H9 (cell line): ENCODE results near the gene TGFB1I1. TPM values are rescaled to one million over a fixed set of nuclear protein-coding genes. Genes with fewer than 3 reads are reported as not detected.
A peak's percentile ranks its signal among the peaks of the same experiment; 100 is the strongest.

Experiments used
- DNase-seq: peaks from one replicate; pipeline ENCODE4 v3.0.0-alpha.2; 2017
- H2AFZ ChIP-seq: one replicate; pipeline ENCODE4 v1.6.1; 2013; ENCODE audit warnings: mild to moderate bottlenecking, low read length, control low read depth, moderate library complexity
- H2AK5ac ChIP-seq: 2 replicates; pipeline ENCODE4 v1.6.1; 2013; ENCODE audit warnings: low read length, control low read depth, mixed read lengths; ENCODE audit not compliant: insufficient read length
- H2BK120ac ChIP-seq: one replicate; pipeline ENCODE4 v1.6.1; 2013; ENCODE audit warnings: low read depth, mild to moderate bottlenecking, low read length, control low read depth, inconsistent platforms; ENCODE audit not compliant: poor library complexity, severe bottlenecking
- H2BK12ac ChIP-seq: 2 replicates; pipeline ENCODE4 v1.6.1; 2013; ENCODE audit warnings: low read length, control low read depth, mixed read lengths, low read depth; ENCODE audit not compliant: insufficient read length
- H2BK15ac ChIP-seq: 2 replicates; pipeline ENCODE4 v1.6.1; 2013; ENCODE audit warnings: low read depth, low read length, control low read depth
- H2BK20ac ChIP-seq: one replicate; pipeline ENCODE4 v1.6.1; 2013; ENCODE audit warnings: low read depth, mild to moderate bottlenecking, low read length, control low read depth, inconsistent platforms; ENCODE audit not compliant: poor library complexity, severe bottlenecking
- H2BK5ac ChIP-seq: 2 replicates; pipeline ENCODE4 v1.6.1; 2013; ENCODE audit warnings: low read length, control low read depth, mixed read lengths; ENCODE audit not compliant: insufficient read length
- H3K14ac ChIP-seq: 2 replicates; pipeline ENCODE4 v1.6.1; 2013; ENCODE audit warnings: low read length, control low read depth; ENCODE audit not compliant: insufficient read depth
- H3K18ac ChIP-seq: 2 replicates; pipeline ENCODE4 v1.6.1; 2013; ENCODE audit warnings: low read depth, mild to moderate bottlenecking, mixed read lengths, low read length, control low read depth; ENCODE audit not compliant: insufficient read length
- H3K23ac ChIP-seq: 2 replicates; pipeline ENCODE4 v1.6.1; 2013; ENCODE audit warnings: low read length, control low read depth, mixed read lengths, low read depth; ENCODE audit not compliant: insufficient read length
- H3K23me2 ChIP-seq: 2 replicates; pipeline ENCODE4 v1.6.1; 2013; ENCODE audit warnings: low read depth, mild to moderate bottlenecking, mixed read lengths, low read length, control low read depth; ENCODE audit not compliant: insufficient read length, poor library complexity, severe bottlenecking
- H3K27ac ChIP-seq: 2 replicates; pipeline ENCODE4 v1.5.1; 2013; ENCODE audit warnings: low read length, control low read depth, mixed read lengths, low read depth; ENCODE audit not compliant: insufficient read length
- H3K27me3 ChIP-seq: 2 replicates; pipeline ENCODE4 v1.6.1; 2013; ENCODE audit warnings: low read length, control low read depth, inconsistent platforms; ENCODE audit not compliant: insufficient read depth
- H3K4ac ChIP-seq: 2 replicates; pipeline ENCODE4 v1.6.1; 2013; ENCODE audit warnings: low read depth, mild to moderate bottlenecking, control low read depth, inconsistent platforms, low read length, moderate library complexity
- H3K4me1 ChIP-seq: 2 replicates; pipeline ENCODE4 v1.6.1; 2013; ENCODE audit warnings: low read length, control low read depth, inconsistent platforms; ENCODE audit not compliant: insufficient read depth
- H3K4me2 ChIP-seq: 2 replicates; pipeline ENCODE4 v1.6.1; 2013; ENCODE audit warnings: low read length, control low read depth, mixed read lengths; ENCODE audit not compliant: insufficient read length, insufficient read depth
- H3K56ac ChIP-seq: 2 replicates; pipeline ENCODE4 v1.6.1; 2013; ENCODE audit warnings: low read depth, mild to moderate bottlenecking, mixed read lengths, low read length, control low read depth; ENCODE audit not compliant: insufficient read length
- H3K79me1 ChIP-seq: 2 replicates; pipeline ENCODE4 v1.6.1; 2013; ENCODE audit warnings: low read depth, mild to moderate bottlenecking, moderate library complexity, low read length, control low read depth, inconsistent platforms; ENCODE audit not compliant: insufficient read depth, poor library complexity, severe bottlenecking
- H3K79me2 ChIP-seq: 2 replicates; pipeline ENCODE4 v1.6.1; 2013; ENCODE audit warnings: low read length, control low read depth, inconsistent platforms; ENCODE audit not compliant: insufficient read depth
- H3K9ac ChIP-seq: 2 replicates; pipeline ENCODE4 v1.6.1; 2013; ENCODE audit warnings: low read length, control low read depth, mixed read lengths; ENCODE audit not compliant: insufficient read length; ENCODE audit errors: extremely low read depth
- H3K9me3 ChIP-seq: one replicate; pipeline ENCODE4 v1.6.1; 2013; ENCODE audit warnings: low read depth, low read length, inconsistent platforms; ENCODE audit not compliant: control insufficient read depth
- H3T11ph ChIP-seq: one replicate; pipeline ENCODE4 v1.6.1; 2013; ENCODE audit warnings: mild to moderate bottlenecking, low read length, control low read depth, inconsistent platforms
- H4K20me1 ChIP-seq: one replicate; pipeline ENCODE4 v1.6.1; 2013; ENCODE audit not compliant: control insufficient read depth, insufficient read length, insufficient read depth
- H4K5ac ChIP-seq: 2 replicates; pipeline ENCODE4 v1.6.1; 2013; ENCODE audit warnings: low read depth, mild to moderate bottlenecking, mixed read lengths, low read length, control low read depth; ENCODE audit not compliant: insufficient read length
- H4K8ac ChIP-seq: replicated peaks from 2 replicates; pipeline ENCODE4 v1.6.1; 2013; ENCODE audit warnings: low read length, control low read depth, mixed read lengths, low read depth; ENCODE audit not compliant: insufficient read length
- H4K91ac ChIP-seq: 2 replicates; pipeline ENCODE4 v1.6.1; 2013; ENCODE audit warnings: low read depth, mild to moderate bottlenecking, moderate library complexity, mixed read lengths, low read length, control low read depth; ENCODE audit not compliant: insufficient read length
- H3K27ac Mint-ChIP-seq, 3 experiments: 2 replicates in 2 of 3; 3 replicates in 1 of 3; pipeline ENCODE4 v1.8.0; 2020 to 2021; ENCODE audit warnings: mixed read lengths in 3 of 3, mild to moderate bottlenecking in 1 of 3, moderate library complexity in 1 of 3
- H3K27me3 Mint-ChIP-seq: 2 replicates; pipeline ENCODE4 v1.8.0; 2021; ENCODE audit warnings: low read depth, mild to moderate bottlenecking, moderate library complexity, mixed read lengths
- H3K36me3 Mint-ChIP-seq, 3 experiments: 2 replicates in 2 of 3; 3 replicates in 1 of 3; pipeline ENCODE4 v1.8.0; 2020 to 2021; ENCODE audit warnings: low read depth in 3 of 3, mixed read lengths in 3 of 3; ENCODE audit not compliant: insufficient read depth in 1 of 3
- H3K4me1 Mint-ChIP-seq, 2 experiments: 2 replicates each; pipeline ENCODE4 v1.8.0; 2020; ENCODE audit warnings: mixed read lengths in 2 of 2
- H3K4me3 Mint-ChIP-seq, 2 experiments: 2 replicates in 1 of 2; 3 replicates in 1 of 2; pipeline ENCODE4 v1.8.0; 2020 to 2021; ENCODE audit warnings: mild to moderate bottlenecking in 2 of 2, mixed read lengths in 2 of 2, moderate library complexity in 1 of 2
- H3K9me3 Mint-ChIP-seq, 2 experiments: 2 replicates in 1 of 2; 3 replicates in 1 of 2; pipeline ENCODE4 v1.8.0; 2020; ENCODE audit warnings: mild to moderate bottlenecking in 2 of 2, mixed read lengths in 2 of 2, moderate library complexity in 1 of 2
- WGBS: extraction: QIAGEN DNeasy Blood & Tissue Kit; methylation state at CpG from one replicate; pipeline ENCODE4 v1.1.7; 2013; ENCODE audit warnings: missing lambda C conversion rate, low lambda C conversion rate, mixed read lengths; ENCODE audit not compliant: insufficient read length; ENCODE audit errors: extremely low coverage; 5-methylcytosine and 5-hydroxymethylcytosine counted together
- total RNA-seq: library from RNA; stranded (reverse); gene quantifications from 2 replicates; pipeline ENCODE4 v1.2.1, GENCODE V29; 2021
- TF ChIP-seq, protein P1 (sequence below): fragments of 200-600 bp; sonication (generic); conservative IDR thresholded peaks from 3 replicates; pipeline ENCODE4 v1.8.0; 2021; ENCODE audit warnings: antibody characterized with exemption, mild to moderate bottlenecking

Gene TGFB1I1
- total RNA-seq, 1 experiment from 2014 or later, result 15.4 TPM

- Histone ChIP-seq H2AFZ (no peak overlapping the region), H3K9me3 (no peaks in the 10 kb centered on the region), H3K14ac (no peak overlapping the region), H3K27me3 (peaks cover 13% of the 10 kb centered on the region; the same call in 1 of the 2 replicates), H2BK5ac (no peak overlapping the region), H3K4me2 (no peak overlapping the region), H2AK5ac (no peak overlapping the region), H2BK20ac (no peak overlapping the region), H4K5ac (no peak overlapping the region), H3K79me2 (no peaks in the 10 kb centered on the region), H3T11ph (no peak overlapping the region), H3K9ac (no peak overlapping the region), H3K56ac (no peak overlapping the region), H3K23me2 (peaks cover 11% of the 10 kb centered on the region), H2BK120ac (no peak overlapping the region), H4K20me1 (no peaks in the 10 kb centered on the region), H4K91ac (no peak overlapping the region), H2BK15ac (no peak overlapping the region), H3K18ac (no peak overlapping the region), H3K27ac (no peak overlapping the region), H2BK12ac (no peak overlapping the region), H3K23ac (no peak overlapping the region), H3K4ac (no peak overlapping the region), H3K4me1 (no peaks in the 10 kb centered on the region), H3K79me1 (no peaks in the 10 kb centered on the region), H4K8ac (no peak overlapping the region)
- Mint-ChIP-seq H3K9me3 (peaks cover 0 to 2% of the 10 kb centered on the region in 2 experiments; a peak in 2 of 5 replicates), H3K36me3 (peaks cover 5 to 15% (median 9%) of the 10 kb centered on the region in 3 experiments; a peak in 6 of 7 replicates), H3K27me3 (peaks cover 76% of the 10 kb centered on the region), H3K4me1 (peaks cover 8 to 13% of the 10 kb centered on the region in 2 experiments), H3K27ac (peak overlapping the region in 1 of 3 experiments; percentile 83; a peak in 1 of 7 replicates), H3K4me3 (peak overlapping the region in 1 of 2 experiments; percentile 84; a peak in 3 of 5 replicates)
- TF ChIP-seq, protein P1, sequence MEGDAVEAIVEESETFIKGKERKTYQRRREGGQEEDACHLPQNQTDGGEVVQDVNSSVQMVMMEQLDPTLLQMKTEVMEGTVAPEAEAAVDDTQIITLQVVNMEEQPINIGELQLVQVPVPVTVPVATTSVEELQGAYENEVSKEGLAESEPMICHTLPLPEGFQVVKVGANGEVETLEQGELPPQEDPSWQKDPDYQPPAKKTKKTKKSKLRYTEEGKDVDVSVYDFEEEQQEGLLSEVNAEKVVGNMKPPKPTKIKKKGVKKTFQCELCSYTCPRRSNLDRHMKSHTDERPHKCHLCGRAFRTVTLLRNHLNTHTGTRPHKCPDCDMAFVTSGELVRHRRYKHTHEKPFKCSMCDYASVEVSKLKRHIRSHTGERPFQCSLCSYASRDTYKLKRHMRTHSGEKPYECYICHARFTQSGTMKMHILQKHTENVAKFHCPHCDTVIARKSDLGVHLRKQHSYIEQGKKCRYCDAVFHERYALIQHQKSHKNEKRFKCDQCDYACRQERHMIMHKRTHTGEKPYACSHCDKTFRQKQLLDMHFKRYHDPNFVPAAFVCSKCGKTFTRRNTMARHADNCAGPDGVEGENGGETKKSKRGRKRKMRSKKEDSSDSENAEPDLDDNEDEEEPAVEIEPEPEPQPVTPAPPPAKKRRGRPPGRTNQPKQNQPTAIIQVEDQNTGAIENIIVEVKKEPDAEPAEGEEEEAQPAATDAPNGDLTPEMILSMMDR, result no peak
- no peak for DNase-seq
- no CpG with 5 or more reads among the region's 5 CpGs for WGBS
These were observed 14.1 kb downstream of the TGFB1I1 start for GRCh38 chr16:31486045-31486444.
